ENCODE data around the gene CDC42EP4.

Gene CDC42EP4

DNA sequence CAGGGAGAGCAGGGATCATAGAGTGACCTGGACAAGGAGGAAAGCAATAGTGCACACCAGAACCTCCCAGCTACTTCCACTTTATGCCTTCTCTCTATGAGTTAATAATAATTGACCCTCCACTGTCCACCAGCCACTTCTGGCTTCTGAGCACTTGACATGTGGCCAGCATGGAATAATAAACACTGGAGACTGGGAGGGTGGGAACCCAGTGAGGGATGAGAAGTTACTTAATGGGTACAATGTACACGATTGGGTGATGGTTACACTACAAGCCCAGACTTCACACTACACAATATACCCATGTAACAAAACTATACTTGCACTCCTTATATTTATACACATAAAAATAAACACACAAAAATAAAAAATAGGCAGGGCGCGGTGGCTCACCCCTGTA, 11.4 kb downstream of the CDC42EP4 start:
- no peak for DNase-seq (ENCODE audit: low read depth in 3 of 3)

DNA sequence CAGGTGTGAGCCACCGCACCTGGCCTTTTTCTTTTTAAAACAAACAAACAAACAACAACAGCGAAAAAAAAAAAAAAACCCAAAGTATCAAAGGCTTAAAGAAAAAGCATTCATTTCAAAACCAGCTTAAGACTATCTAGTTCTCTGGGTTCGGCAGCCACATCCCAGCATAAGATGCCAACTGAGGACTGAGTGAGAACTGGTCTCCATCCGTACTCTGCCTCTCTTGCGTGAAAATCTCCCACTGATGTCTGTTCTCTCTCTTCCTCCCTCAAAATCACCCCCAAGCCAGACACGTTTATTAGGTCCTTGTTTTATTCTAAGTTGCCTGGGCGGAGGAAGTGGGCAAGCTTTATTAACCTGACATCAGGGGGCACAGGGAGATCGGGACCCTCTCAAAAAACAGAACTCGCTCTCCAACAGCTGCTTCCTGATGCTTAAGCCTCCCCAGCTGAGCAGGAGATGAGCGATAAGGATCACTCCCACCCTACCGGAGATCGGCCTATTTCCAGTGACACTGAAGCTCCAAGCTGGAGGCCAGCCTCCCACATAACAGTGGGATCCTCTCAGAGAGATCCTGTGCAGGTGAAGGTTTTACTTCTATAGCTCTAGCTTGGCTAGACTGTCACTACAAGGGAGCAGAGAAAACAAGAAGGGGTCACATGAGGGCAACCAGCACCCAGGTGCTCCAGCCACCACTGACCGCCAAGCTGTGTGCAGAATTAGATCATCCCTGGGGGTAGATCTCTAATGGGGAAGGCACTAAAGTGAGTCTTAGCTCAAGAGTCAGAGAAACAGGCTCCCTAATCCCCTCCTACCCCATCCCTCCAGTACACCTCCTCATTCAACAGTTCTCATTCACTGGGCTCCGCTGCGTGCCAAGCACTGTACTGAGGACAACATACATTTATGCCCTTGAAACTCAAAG, 13.6 kb downstream of the CDC42EP4 start:
- no peak for DNase-seq (ENCODE audit: low read depth in 3 of 3)

DNA sequence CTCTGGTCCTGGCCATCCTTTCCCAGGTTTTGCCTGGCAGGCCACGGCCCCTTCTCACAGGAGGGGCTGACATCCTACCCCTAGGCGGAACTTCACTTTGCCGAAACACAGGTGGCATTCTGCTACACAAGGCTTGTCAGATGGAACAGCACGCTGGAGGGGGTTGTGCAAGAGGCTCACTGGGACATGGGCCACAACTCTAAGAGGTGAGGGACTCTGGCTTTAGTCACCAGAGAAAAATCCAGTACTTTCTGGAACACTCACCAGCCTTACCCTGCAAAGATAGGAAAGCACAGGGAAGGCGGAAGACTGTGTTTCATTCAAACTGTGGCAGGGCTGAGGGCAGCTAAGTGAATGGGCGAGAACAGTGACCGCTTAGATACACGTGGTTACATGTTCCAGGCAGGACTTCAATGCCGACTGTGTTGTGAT, 18.3 kb downstream of the CDC42EP4 start:
- DNase-seq (ENCODE audit: low read depth in 3 of 3), result no peak

DNA sequence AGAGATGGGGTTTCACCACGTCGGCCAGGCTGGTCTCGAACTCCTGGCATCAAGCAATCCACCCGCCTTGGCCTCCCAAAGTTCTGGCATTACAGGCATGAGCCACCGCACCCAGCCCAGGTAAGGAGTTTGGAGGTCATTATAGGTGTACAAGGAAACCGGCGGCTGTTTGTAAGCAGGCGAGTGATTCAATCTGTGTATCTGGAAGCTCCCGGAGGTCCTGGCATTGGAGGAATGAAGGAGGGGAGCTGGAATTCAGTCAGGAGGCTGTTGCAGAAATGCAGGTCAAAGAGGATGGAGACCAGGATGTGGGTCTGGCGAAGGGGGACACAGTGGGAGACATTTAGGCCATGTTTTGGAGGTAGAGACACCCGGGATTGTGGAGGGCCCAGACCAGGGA, 18.8 kb downstream of the CDC42EP4 start:
- DNase-seq (ENCODE audit: low read depth in 3 of 3), result no peak

DNA sequence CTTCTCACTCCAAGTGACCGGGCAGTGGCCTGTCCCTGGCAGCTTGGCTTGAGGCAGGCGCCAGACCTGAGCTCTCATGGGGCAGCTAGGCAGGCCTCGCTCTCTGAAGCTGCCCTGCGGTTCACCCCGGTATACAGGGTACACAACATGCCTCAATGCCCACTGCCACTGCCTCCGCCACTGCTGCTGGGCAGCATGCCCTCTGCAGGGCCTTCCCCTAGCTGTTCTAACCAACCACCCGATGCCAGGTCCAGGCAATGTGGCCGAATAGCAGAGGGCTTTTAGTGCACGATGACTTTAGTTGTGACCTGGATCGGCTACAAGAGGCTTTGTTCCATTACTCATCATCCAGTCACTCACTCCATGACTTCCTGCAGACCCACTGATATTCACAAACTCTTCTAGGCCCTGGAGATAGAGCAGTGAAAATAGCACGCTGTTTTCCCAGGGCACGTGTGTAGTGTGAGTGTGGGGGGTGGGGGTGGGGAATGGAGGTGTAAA, 19.7 kb downstream of the CDC42EP4 start:
- no peak for DNase-seq (ENCODE audit: low read depth in 3 of 3)

DNA sequence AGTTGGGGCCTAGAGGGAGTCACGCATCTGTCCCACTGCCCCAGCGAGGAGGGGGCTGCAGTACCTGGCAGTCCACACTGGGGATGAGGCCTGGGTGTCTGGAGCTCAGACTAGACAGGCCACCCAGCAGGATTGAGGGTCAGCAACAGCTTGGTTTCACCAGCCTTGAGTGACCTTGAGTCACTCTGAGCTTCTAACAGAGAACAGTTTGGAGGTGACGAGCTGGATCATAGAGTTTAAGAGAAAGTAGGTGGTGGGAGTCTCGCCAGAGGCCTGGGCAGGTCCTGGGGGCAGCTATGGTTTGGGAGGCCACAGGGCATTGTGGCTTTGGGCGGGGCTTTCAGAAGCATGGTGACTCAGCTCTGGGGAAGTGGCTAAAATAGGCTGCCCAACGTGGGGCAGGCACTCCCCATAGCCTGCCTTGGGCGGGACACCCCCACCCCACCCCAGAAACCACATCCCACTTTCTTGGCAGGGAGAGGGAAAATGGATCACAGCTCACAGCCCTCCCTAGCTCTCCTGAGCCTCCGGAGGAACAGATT, 20.5 kb downstream of the CDC42EP4 start:
- no peak for DNase-seq (ENCODE audit: low read depth in 3 of 3)

DNA sequence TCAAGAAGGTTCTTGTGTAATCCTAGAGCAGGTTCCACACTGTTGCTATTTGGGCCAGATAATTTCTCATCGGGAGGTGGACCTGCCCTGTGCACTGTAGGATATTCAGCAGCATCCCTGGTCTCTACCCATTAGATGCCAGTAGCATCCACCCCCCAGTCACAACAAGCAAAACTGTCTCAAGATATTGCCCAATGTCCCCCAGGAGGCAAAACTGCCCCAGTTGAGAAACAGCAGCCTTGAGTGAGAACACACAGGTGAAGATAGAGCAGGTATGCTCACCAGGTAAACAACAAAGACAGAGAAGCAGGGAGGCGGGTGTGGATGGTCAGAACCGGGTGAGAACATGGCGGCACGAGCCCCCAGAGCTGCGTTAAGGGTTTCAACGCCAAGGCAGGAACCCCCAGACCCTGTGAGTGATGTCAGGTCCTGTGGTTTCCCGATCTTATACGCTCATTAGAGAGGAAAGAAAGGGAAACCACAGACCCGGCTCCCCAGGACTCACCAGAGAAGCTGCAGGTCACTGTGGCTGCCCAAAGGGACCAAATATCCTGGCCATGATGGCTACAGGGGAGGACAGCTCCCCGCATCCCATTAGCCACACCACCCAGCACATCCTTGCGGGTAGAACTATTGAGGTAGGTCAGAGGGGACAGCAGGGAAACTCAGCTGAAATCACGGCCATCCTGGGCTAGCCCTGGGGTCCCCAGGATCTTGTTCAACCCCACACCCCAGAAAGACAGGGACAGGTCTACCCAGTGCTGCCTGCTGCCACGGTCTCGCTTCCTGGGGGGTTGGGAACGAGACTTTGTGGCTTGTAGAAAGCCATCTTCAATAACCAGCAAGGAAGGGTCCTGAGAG, 21.2 kb downstream of the CDC42EP4 start:
- no peak for DNase-seq (ENCODE audit: low read depth in 3 of 3)

DNA sequence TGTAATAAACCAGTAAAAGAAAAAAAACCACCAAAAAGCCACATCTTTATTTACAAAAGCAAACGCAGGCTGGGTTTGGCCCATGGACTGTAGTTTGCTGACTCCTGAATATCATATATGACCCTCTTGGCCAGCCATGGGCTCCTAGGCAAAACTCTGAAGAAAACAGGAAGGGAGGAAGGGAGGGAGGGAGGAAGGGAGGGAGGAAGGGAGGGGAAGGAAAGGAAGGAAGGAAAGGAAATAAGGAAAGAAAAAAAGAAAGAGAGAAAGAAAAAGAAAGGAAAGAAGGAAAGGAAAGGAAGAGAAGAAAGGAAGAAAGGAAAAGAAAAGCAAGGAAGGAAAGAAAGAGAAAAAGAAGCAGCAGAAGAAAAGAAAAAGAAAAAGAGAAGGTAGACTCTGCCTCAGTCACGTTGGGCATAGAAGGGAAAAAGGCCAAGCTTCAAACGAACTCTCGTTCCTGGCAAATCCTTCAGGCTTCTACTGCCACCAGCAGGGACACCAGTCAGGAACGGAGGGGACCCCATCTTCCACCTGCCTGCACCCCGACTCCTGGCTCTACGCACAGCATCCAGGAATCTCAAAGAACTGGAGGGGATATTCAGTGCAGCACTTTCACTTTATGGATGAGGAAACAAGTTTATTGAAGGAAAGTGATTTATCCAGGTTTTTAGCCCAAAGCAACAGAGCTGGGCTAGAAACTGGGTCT, 22.1 kb downstream of the CDC42EP4 start:
- DNase-seq (ENCODE audit: low read depth in 3 of 3), result no peak

DNA sequence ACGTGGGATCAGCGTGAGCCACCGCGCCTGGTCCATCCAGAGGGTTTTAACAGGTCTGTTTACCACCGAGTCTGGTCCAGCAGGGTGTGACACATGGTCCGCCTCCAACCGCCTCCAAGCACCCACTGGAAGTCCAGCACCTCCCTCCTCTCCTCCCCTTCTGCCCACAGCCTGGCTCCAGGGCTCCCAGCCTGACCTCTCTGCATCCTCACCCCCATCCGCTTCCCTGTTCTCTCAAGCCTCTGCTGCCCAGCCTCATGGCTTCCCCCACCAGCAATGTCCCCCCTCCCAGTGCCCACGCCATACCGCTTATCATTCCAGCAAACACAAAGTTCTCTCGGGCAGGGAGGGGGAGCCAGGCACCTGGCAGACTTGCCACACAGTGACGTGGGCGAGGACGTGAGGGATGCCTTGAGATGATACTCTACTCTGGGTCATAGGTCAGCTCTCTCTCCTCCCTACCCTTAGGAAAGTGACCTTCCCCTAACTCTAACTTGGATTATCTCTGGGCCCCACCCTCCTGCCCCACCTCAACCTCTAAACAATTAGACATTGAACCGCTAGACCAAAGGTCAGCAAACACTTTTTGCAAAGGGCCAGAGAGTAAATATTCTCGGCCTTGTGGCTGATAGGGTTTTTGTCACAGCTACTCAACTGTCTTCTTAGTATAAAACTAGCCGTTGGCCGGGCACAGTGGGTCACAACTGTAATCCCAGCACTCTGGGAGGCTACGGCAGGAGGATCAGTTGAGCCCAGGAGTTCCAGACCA, 23.1 kb downstream of the CDC42EP4 start:
- no peak for DNase-seq (ENCODE audit: low read depth in 3 of 3)

DNA sequence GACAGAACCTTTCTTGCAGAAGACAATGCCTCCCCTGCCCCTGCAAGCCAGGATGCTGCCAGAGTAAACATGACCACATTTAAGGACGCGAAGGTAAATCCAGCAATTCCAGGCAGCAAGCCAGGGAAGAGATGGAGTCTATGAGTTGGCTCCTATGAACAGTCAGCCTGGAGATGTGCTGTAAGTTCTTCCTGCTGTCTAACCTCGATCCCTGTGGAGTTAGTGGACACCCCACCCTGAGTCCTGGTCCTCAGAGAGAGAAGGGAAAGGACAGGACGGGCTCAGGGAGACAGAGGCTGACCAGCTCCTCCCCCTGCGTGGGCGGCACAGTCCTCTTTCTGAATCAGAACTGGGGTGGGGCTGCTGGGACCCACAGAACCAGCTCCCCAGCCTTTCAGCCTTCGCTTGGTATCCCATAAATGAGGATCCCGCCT, 24.9 kb downstream of the CDC42EP4 start:
- no peak for DNase-seq (ENCODE audit: low read depth in 3 of 3)

DNA sequence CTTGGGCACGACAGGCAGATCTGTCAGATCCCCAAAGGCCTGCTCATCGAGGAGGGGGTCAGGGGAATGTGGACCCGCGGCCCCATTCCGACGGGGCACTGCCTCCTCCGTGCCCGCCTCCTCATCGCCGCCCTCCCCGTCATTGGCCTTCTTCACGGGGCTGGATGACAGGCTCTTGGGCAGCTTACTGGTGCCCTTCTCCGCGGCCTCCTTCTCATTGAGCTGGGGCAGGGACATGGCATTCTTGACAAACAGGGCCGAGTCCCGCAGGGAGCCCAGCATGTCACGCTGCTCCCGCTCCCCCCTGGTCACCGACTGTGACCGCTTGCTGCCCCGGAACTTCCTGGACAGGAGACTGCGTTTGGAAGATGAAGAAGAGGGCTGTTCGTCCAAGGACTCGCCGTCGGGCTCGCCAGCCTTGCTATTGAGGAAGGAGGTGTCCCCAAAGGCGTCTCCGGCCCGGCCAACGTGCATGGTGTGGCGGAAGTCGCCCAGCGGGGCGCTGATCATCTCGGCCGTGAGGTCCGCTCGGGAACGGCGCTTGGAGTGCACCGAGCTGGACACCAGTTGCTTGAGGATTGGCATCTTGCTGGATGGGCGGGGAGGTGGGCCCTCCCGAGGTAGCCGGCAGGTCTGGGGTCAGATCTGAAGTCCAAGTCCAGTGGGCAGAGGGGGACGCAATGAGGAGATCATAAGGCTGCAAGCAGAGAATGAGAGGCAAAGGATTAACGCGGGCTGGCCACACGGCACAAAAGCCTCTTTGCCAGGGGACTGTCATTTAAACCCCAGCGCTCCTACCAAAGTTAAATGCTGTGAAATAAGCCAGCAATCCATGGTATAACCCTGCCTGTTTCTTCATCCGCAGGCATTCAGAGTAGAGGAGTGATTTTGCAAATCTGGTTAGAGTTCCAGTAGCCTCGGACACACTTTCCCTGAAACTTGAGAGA, 25.6 kb downstream of the CDC42EP4 start:
- DNase-seq (ENCODE audit: low read depth in 3 of 3), result no peak

DNA sequence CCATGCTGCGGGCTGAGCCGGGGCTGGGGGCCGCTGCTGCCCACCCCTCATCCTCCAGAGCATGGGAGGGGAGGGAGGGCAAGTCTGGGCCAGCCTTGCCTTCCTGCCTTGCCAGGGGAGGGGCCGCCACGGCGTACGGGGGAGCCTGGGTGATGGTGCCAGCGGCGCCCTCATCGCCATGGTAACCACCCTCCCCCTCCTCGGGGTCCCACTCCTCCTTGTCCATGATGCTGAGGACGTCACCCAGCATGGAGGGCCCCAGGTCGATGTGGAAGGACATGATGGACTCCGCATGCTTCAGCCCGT, 26.2 kb downstream of the CDC42EP4 start:
- DNase-seq (ENCODE audit: low read depth in 3 of 3), result no peak

DNA sequence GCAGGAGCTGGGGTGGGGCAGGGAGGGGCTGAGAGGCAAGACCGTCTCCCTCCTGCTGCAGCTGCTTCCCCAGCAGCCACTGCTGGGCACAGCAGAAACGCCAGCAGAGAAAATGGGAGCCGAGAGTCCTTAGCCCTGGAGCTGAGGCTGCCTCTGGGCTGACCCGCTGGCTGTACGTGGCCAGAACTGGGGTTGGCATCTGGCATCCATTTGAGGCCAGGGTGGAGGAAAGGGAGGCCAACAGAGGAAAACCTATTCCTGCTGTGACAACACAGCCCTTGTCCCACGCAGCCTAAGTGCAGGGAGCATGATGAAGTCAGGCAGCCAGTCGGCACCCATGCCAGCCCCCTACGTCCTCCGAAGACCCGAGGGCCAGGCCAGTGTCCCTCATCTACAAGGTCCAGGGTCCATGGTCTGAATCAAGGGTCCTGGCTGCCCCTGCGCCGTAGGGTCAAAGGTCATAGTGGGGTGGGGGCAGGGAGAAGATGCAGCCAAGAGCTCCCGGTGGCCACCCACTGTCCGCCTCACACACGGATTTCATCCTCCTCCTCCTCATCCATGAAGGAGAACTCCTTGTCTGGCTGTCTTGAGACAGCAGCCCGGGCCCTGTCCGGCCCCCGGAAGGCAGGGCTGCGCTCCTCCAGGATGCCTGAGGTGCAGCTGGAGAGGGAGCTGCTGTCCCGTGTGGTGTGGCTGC, 26.7 kb downstream of the CDC42EP4 start:
- DNase-seq (ENCODE audit: low read depth in 3 of 3), result no peak

DNA sequence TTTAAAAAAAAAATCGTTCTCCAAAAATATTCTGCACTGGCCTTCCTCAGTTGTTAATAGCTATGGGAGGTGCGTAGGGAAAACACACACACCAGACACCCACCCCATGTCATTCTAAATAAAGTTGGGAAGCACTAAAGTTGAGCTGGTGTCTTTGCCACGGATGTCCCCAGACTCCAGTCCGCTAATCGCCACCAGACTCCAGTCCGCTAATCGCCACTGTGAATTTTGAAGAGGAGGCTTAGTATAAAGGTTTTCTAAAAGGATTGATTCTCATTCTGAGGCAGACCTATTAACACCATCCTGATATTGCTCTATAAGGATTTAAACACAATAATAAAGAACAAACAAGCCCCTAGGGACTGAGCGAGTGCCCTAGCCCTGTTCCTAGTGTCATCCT, 27.4 kb downstream of the CDC42EP4 start:
- no peak for DNase-seq (ENCODE audit: low read depth in 3 of 3)

DNA sequence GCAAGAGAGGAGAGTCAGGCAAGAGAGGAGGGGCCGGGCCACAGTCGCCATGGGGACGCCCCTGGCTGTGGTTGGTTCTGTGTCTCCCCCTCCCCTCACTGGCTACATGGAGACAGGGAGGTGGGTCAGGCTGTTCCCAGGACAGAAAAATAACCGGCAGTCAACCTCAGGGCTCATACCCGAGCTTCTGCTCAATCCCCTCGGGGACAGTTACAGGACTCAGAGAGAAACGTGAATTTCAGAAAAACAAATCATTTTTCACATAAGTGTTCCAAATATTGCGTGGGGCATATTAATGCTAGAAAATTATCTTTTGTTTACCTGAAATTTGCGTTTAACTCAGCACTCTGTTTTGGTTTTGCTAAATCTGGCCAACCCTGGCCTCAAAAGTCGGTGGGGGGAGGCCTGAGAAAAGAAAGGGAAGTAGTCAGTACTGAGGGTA, 27.9 kb downstream of the CDC42EP4 start:
- no peak for DNase-seq (ENCODE audit: low read depth in 3 of 3)

DNA sequence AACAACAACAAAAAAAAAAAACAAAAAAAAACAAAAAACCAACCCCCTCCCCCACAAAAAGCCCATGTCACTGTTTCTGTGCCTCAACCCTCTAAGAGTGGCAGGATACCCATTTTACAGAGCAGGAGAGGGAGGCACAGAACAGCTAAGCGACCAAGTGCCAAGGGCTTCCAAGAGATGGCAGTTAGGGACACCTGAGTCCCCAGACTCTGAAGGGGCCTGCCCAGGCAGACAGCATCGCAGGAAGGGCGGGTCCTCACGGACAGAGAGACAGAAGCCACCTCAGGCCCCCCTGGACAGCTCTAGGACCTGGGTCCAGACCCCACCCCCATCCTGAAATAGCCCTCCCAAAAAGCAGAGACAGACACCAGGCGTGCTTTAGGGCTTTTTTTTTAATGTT, 28.6 kb downstream of the CDC42EP4 start:
- no peak for DNase-seq (ENCODE audit: low read depth in 3 of 3)

DNA sequence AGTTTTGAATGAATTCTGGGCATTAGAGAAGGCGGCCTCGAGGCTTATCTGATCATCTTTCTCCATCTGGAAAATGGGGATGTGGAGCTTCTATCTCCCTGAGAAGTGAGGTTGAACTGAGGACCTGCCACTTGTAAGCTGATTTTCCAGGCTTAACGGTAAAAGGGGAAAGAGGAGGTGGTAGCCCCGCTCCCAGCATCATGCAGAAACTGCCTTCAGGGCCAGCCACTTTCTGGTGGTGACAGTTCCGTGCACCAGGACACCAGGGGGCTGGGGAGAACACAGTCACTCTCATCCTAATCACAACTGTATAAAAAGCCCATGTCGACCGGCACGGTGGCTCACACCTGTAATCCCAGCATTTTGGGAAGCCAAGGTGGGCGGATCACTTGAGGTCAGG, 29.2 kb downstream of the CDC42EP4 start:
- DNase-seq (ENCODE audit: low read depth in 3 of 3), result no peak

DNA sequence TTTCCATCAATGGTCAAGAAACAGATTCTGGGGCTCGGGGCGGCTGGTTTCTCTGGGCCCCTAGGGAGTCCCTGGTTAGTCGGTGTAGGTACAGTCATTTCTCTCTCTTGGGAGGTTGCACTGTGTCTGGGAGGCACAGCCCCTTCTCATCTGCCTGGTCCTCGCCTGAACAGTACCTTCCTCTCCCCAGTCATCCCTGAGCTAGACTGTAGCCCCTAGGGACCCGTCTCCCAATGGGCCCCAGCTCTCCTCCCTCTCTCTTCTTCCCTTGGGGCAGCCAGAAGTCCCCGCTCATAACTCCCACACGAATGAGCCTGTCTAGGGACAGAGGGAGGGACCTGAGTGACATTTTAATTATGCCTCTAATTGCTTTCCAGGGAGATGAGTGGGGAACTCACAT, 29.9 kb downstream of the CDC42EP4 start:
- DNase-seq (ENCODE audit: low read depth in 3 of 3), result no peak

DNA sequence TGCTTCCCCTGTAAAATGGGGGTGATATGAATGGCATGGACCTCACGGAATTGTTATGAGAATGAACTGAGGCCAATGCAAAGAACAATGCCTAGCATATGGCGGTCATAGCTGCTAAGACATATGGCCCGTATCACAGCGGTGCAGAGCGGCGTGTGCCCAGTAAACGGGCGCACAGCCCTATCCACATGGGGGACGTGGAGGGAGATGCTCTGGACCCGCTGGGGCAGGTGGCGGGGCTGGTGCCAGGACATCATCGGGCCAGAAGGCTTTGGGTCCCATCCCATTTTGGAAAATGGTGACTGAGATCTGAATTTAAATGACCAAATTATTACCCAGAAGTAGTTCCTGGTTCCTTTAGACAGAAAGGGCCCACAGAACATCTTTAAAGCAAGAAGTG, 31.6 kb downstream of the CDC42EP4 start:
- no peak for DNase-seq (ENCODE audit: low read depth in 3 of 3)
